ENCODE data around the gene TRANK1. TPM values are rescaled to one million over a fixed set of nuclear protein-coding genes. Genes with fewer than 3 reads are reported as not detected.

Gene TRANK1
- total RNA-seq, 4 donors from 2014 or later, result 8.7 to 12.6 (median 10.5) TPM

DNA sequence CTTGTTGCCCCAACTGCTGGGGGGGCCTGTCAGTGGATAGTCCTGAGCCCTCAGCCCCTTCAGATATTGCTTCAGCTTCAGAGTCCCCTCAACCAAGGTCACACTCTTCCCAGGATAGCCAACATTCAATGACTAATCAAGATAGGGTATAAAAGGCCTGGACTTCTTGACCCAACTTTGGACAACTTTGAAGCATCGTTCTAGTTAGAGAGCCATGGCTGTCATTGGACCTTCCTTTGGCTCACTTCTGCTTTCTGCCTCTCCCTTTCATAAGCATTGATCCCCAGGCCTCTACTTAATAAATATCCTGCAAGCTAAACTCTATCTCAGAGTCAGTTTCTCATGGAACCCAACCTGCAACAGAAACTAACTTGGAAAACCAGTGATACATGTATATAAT, 149.2 kb downstream of the TRANK1 start:
- Histone ChIP-seq H3K9me3 (peaks cover 0 to 3% (median 0%) of the 10 kb centered on the region in 4 donors), H3K4me1 (peaks cover 0 to 11% (median 0%) of the 10 kb centered on the region in 4 donors), H3K4me3 (no peak overlapping the region), H3K36me3 (no peaks in the 10 kb centered on the region), H3K27ac (no peak overlapping the region), H3K27me3 (no peaks in the 10 kb centered on the region)
- DNase-seq (ENCODE audit: low spot score in 2 of 2), result no peak
- TF ChIP-seq POLR2A (IDR thresholded peaks at IDR 0.05) (no peak), EP300 (IDR thresholded peaks at IDR 0.05) (no peak)
- TF ChIP-seq, protein P1, sequence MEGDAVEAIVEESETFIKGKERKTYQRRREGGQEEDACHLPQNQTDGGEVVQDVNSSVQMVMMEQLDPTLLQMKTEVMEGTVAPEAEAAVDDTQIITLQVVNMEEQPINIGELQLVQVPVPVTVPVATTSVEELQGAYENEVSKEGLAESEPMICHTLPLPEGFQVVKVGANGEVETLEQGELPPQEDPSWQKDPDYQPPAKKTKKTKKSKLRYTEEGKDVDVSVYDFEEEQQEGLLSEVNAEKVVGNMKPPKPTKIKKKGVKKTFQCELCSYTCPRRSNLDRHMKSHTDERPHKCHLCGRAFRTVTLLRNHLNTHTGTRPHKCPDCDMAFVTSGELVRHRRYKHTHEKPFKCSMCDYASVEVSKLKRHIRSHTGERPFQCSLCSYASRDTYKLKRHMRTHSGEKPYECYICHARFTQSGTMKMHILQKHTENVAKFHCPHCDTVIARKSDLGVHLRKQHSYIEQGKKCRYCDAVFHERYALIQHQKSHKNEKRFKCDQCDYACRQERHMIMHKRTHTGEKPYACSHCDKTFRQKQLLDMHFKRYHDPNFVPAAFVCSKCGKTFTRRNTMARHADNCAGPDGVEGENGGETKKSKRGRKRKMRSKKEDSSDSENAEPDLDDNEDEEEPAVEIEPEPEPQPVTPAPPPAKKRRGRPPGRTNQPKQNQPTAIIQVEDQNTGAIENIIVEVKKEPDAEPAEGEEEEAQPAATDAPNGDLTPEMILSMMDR (IDR thresholded peaks at IDR 0.05), result no peak
- WGBS, 2 donors, result 75 to 83% methylated on average over 1 of the region's 1 CpG

DNA sequence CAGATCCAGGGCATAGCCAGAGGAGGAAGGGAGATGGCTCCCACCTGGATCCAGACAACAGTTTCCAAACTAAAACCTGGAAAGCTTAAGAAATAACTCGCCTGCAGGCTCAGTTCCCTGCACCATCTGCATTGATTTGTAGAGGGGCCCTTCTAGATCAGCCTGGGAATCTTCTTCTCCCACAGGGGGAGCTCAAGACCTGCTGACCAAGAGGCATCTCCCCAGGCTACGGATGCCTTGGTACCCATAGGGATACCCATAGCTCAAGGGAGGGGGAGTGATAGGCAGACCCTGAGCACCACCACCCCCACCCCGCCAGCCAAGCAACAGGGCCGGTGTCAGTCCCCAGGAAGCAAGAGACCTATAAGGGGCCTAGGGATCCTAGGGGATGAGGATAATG, 152.5 kb downstream of the TRANK1 start:
- Histone ChIP-seq H3K27me3 (no peaks in the 10 kb centered on the region), H3K4me3 (no peak overlapping the region), H3K27ac (peak overlapping the region in 1 of 4 donors; percentile 67), H3K36me3 (no peaks in the 10 kb centered on the region), H3K9me3 (no peaks in the 10 kb centered on the region), H3K4me1 (peaks cover 0 to 11% (median 0%) of the 10 kb centered on the region in 4 donors)
- WGBS, 2 donors, result 70 to 71% methylated on average over 4 of the region's 4 CpGs
- no peak for DNase-seq (ENCODE audit: low spot score in 2 of 2)
- no peak for TF ChIP-seq POLR2A (IDR thresholded peaks at IDR 0.05)
- no peak for TF ChIP-seq EP300 (IDR thresholded peaks at IDR 0.05)
- TF ChIP-seq, protein P1 (IDR thresholded peaks at IDR 0.05), result no peak

DNA sequence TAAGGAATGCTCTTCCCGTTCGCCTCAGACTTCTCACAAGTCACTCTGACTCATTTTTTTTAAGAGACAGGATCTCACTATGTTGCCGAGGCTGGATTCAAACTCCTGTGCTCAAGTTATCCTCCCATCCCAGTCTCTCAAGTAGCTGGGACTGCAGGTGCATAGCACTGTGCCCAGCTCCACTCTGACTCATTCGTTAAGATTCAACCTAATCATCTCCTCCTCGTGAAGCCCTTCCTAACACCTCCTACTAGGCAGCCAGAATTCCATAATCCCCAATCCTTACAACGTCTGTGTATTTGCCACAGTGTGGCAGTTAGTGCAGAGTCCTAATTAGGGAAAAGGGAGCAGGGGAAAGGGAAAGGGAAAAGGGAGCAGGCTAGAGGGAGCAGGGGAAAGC, 154.1 kb downstream of the TRANK1 start:
- H3K36me3 ChIP-seq, result no peaks in the 10 kb centered on the region
- H3K4me1 ChIP-seq, result peaks cover 0 to 11% (median 0%) of the 10 kb centered on the region in 4 donors
- TF ChIP-seq, protein P1 (IDR thresholded peaks at IDR 0.05), result no peak
- 49 to 64% methylated on average over 5 to 6 of the region's 6 CpGs for WGBS, 2 donors
- peak overlapping the region in 2 of 4 donors; percentile 46 to 67 for H3K27ac ChIP-seq
- H3K4me3 ChIP-seq, result no peak overlapping the region
- H3K9me3 ChIP-seq, result no peaks in the 10 kb centered on the region
- no peak for DNase-seq (ENCODE audit: low spot score in 2 of 2)
- no peaks in the 10 kb centered on the region for H3K27me3 ChIP-seq

DNA sequence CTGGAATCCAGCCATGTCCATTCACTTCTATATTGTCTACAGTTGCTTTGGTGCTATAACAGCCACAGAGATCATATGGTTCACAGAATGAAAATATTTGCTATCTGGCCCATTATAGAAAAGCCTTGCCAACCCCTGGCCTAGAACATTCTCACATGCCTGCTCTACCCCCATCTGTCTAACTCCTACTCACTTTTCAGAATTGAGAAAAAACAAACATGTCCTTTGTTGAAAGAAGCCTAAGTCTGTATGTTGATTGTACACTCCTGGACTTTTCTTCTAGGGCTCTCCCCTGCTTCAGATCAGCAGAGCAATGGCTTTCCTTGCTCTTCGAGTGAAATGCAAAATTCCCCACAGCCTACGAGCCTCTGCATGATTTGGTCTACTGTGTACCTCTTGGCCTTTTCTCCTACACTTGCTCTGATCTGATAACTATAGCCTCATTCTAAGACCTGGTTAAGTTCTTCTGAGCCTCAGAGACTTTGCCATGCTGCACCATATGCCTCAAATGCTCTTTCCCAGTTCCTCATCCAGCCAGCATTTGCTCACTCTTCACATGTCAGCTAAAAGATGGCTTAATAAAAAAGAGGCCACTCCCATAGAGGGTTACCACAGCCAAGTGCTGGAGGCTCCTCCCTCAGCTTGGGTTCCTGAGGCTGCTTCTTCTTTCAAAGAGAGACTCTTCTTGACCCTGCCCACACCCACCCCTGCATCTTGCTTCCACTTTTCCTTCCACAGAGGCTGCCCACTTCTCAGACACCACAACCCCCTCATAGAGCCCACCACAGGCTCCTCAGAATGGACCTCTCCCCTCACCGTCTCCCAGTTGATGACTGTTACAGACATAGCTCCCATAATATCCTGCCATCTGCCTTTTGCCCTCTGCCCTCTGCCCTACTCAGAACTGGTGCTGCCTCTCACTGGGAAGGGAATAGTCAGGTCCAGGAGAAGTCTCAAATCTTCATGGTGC, 157.6 kb downstream of the TRANK1 start:
- 50 to 65% methylated on average over 3 of the region's 3 CpGs for WGBS, 2 donors
- TF ChIP-seq POLR2A (IDR thresholded peaks at IDR 0.05) (no peak), EP300 (IDR thresholded peaks at IDR 0.05) (peak in 1 of 2 donors; percentile 65)
- DNase-seq (ENCODE audit: low spot score in 2 of 2), result no peak
- peaks cover 0 to 11% (median 0%) of the 10 kb centered on the region in 4 donors for H3K4me1 ChIP-seq
- no peaks in the 10 kb centered on the region for H3K9me3 ChIP-seq
- H3K27ac ChIP-seq, result peak overlapping the region in 3 of 4 donors; percentile 17 to 76 (median 57)
- no peak overlapping the region for H3K4me3 ChIP-seq
- H3K36me3 ChIP-seq, result no peaks in the 10 kb centered on the region
- H3K27me3 ChIP-seq, result no peaks in the 10 kb centered on the region

DNA sequence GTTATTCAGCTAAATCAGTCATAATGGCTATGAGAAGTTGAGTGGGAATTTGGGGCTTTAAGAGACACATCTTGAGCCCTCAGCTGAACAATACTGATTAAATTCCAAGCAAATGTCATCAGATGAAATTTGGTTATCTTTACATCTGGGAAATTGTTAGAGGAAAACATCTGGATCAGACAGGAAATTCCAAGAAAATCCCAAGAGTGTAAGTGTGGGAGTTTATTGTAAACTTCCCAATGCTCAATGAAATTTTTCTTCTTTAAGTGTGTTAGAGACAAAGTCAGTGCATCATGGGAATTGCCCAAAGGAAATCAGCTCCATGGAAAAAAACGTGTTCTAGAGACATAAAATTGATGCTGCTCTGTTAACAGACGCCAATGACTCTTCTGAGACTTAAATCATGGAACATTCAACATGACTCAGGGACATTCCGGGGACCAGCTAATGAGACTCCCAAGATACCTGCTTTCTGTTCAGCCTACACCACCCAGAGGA, 160.7 kb downstream of the TRANK1 start:
- Histone ChIP-seq H3K27me3 (no peaks in the 10 kb centered on the region), H3K4me3 (no peak overlapping the region), H3K9me3 (no peaks in the 10 kb centered on the region), H3K36me3 (no peaks in the 10 kb centered on the region), H3K27ac (peak overlapping the region in 1 of 4 donors; percentile 20), H3K4me1 (no peaks in the 10 kb centered on the region)
- DNase-seq (ENCODE audit: low spot score in 2 of 2), result no peak
- 58 to 60% methylated on average over 3 of the region's 3 CpGs for WGBS, 2 donors
- TF ChIP-seq, protein P1 (IDR thresholded peaks at IDR 0.05), result no peak
- no peak for TF ChIP-seq POLR2A (IDR thresholded peaks at IDR 0.05)
- no peak for TF ChIP-seq EP300 (IDR thresholded peaks at IDR 0.05)
